ENCODE data around the gene OSR1. TPM values are rescaled to one million over a fixed set of nuclear protein-coding genes. Genes with fewer than 3 reads are reported as not detected.
A peak's percentile ranks its signal among the peaks of the same experiment; 100 is the strongest.

The OSR1 gene
- total and polyA plus RNA-seq, 9 of the 15 experiments (the other 6 are each of a cell fraction or from before 2014, with no cell fraction given) = not detected

DNA sequence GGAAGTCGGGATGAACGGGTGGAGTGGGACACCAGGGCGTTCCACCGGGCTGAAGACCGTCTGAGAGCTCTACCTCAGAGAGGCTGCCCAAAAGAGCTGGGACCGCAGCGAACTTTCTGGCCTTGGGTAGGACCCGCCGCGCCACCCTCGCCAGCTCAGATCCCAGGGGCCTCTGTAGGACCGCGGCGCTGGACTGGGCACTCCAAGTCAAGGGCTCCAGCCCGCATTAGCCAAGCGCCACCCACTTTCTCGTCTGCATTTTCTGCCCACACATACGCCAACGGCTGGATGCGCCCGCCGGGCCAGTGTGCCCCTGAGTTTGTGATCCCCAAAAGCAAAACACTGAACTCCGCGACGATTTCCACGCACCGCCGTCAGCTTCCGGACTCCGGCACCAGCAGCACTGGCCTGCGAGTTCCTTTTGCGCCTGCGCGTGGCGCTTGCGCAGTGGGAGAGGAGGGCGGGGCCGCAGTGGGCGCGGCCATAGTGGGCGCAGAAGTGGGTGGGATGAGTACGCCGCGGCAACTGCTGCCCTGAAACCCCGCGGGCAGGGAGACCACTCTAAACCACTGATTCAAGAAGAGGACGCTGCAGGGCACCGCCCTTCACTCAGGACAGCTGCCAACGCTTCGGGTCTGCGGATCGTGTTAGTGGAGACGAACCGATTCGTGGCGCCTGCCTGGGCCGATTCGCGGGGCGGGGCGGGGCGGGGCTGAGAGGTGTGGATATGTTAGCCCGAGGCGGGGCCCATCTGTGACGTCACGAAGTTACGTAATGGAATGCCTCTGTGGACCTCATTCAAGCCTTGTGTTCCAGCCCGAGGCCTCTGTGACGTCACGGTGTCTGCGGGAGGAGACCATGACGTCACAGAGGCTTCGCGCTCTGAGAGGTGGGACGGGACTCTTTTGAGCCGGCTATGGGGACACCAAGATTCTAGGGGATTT is 10.5 kb downstream of the OSR1 start (continued):
- TF ChIP-seq, protein P1, sequence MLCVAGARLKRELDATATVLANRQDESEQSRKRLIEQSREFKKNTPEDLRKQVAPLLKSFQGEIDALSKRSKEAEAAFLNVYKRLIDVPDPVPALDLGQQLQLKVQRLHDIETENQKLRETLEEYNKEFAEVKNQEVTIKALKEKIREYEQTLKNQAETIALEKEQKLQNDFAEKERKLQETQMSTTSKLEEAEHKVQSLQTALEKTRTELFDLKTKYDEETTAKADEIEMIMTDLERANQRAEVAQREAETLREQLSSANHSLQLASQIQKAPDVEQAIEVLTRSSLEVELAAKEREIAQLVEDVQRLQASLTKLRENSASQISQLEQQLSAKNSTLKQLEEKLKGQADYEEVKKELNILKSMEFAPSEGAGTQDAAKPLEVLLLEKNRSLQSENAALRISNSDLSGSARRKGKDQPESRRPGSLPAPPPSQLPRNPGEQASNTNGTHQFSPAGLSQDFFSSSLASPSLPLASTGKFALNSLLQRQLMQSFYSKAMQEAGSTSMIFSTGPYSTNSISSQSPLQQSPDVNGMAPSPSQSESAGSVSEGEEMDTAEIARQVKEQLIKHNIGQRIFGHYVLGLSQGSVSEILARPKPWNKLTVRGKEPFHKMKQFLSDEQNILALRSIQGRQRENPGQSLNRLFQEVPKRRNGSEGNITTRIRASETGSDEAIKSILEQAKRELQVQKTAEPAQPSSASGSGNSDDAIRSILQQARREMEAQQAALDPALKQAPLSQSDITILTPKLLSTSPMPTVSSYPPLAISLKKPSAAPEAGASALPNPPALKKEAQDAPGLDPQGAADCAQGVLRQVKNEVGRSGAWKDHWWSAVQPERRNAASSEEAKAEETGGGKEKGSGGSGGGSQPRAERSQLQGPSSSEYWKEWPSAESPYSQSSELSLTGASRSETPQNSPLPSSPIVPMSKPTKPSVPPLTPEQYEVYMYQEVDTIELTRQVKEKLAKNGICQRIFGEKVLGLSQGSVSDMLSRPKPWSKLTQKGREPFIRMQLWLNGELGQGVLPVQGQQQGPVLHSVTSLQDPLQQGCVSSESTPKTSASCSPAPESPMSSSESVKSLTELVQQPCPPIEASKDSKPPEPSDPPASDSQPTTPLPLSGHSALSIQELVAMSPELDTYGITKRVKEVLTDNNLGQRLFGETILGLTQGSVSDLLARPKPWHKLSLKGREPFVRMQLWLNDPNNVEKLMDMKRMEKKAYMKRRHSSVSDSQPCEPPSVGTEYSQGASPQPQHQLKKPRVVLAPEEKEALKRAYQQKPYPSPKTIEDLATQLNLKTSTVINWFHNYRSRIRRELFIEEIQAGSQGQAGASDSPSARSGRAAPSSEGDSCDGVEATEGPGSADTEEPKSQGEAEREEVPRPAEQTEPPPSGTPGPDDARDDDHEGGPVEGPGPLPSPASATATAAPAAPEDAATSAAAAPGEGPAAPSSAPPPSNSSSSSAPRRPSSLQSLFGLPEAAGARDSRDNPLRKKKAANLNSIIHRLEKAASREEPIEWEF (CRISPR knock-in tag; IDR thresholded peaks at IDR 0.05) = no peak
- no peak for TF ChIP-seq MCM2 (IDR thresholded peaks at IDR 0.05; ENCODE audit: low read depth)
- TF ChIP-seq TEAD1 (CRISPR knock-in tag; IDR thresholded peaks at IDR 0.05) = peak in 1 of 2 experiments; percentile 56; a peak in 2 of 4 replicates
- TF ChIP-seq, protein P2, sequence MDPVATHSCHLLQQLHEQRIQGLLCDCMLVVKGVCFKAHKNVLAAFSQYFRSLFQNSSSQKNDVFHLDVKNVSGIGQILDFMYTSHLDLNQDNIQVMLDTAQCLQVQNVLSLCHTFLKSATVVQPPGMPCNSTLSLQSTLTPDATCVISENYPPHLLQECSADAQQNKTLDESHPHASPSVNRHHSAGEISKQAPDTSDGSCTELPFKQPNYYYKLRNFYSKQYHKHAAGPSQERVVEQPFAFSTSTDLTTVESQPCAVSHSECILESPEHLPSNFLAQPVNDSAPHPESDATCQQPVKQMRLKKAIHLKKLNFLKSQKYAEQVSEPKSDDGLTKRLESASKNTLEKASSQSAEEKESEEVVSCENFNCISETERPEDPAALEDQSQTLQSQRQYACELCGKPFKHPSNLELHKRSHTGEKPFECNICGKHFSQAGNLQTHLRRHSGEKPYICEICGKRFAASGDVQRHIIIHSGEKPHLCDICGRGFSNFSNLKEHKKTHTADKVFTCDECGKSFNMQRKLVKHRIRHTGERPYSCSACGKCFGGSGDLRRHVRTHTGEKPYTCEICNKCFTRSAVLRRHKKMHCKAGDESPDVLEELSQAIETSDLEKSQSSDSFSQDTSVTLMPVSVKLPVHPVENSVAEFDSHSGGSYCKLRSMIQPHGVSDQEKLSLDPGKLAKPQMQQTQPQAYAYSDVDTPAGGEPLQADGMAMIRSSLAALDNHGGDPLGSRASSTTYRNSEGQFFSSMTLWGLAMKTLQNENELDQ (CRISPR knock-in tag; IDR thresholded peaks at IDR 0.05; ENCODE audit: borderline replicate concordance) = no peak
- peak in 1 of 2 experiments; percentile 53; a peak in 1 of 4 replicates for TF ChIP-seq KDM1A (IDR thresholded peaks at IDR 0.05)
